Activated CD4-positive, alpha-beta memory T cell treated with anti-CD3 and anti-CD28 coated beads, Interleukin-2, amount 10 ng/mL, durations not matched to agents 7 days and 5 days (primary cell): ENCODE data around the gene LRRC61. TPM values are rescaled to one million over a fixed set of nuclear protein-coding genes. Genes with fewer than 3 reads are reported as not detected.
"Not testable (repeated sequence)": the region's sequence is repeated elsewhere in the genome, so short reads cannot be mapped to it uniquely, and the experiment has no call there.

ENCODE experiments used
- CTCF ChIA-PET: fragments of 350-600 bp; sonication (Branson Sonifier 250); formaldehyde crosslinking; loops from one replicate; lab custom pipeline; 2021; ENCODE audit warnings: antibody characterized with exemption, inconsistent platforms; lab: Charles Lee
- POLR2A ChIA-PET: fragments of 350-600 bp; sonication (Branson Sonifier 250); formaldehyde crosslinking; loops from one replicate; lab custom pipeline; 2021; ENCODE audit warnings: antibody characterized with exemption; lab: Charles Lee
- DNase-seq: peaks from one replicate; pipeline ENCODE4 v3.0.0-alpha.2; 2020
- H3K27ac Mint-ChIP-seq: one replicate; pipeline ENCODE4 v1.8.0; 2021; ENCODE audit warnings: mild to moderate bottlenecking, mixed read lengths
- H3K27me3 Mint-ChIP-seq: one replicate; pipeline ENCODE4 v1.8.0; 2021; ENCODE audit warnings: mixed read lengths
- H3K36me3 Mint-ChIP-seq: one replicate; pipeline ENCODE4 v1.8.0; 2021; ENCODE audit warnings: low read depth, mixed read lengths
- H3K4me1 Mint-ChIP-seq: one replicate; pipeline ENCODE4 v1.8.0; 2021; ENCODE audit warnings: mixed read lengths
- H3K4me3 Mint-ChIP-seq: one replicate; pipeline ENCODE4 v1.8.0; 2021; ENCODE audit warnings: mild to moderate bottlenecking, mixed read lengths
- H3K9me3 Mint-ChIP-seq: one replicate; pipeline ENCODE4 v1.8.0; 2021; ENCODE audit warnings: mixed read lengths
- total RNA-seq, 2 experiments: library from RNA; stranded (reverse); gene quantifications; one replicate each; pipeline ENCODE4 v1.2.3, GENCODE V29; 2021

The LRRC61 gene
- total RNA-seq, 2 experiments from 2014 or later = 23.1 to 26.8 TPM

DNA sequence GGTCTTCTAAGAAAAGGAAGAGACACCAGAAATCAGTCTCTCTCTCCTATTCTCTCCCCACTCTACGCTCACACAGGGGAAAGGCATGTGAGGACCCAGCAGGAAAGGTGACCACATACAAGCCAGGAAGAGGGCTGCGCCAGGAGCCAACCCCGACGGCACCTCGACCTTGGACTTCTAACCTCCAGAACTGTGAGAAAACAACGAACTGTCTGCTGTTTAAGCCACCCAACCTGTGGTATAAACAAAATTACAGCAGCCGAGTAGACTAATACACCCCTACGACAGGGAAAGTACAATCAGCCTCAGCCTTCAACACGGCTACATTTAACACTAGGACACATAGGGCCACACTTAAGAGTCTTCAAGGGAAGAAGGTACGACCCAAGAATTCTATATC is 26.4 kb upstream of the LRRC61 start:
- POLR2A ChIA-PET, H3K27ac Mint-ChIP-seq, H3K4me1 Mint-ChIP-seq, H3K27me3 Mint-ChIP-seq, DNase-seq, H3K4me3 Mint-ChIP-seq, CTCF ChIA-PET, H3K36me3 Mint-ChIP-seq, H3K9me3 Mint-ChIP-seq: not testable (repeated sequence)

DNA sequence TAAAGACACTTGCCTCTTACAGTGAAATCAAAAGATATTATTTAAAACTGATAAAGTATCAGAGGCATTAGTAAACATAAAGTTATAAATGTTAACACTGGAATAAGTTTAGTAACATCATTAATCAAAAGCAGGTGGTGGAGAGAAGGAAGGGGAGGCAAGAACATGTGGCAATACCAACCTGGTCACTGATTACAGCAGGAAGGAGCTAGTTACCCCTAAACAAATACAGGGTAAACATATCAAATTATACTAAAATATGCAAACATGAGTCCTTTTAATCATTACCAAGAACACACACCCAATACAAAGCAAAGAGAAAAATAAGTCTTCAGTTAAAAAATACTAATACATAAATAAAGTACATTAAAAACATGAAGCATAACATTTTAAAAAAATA is 25.2 kb upstream of the LRRC61 start:
- CTCF ChIA-PET = interaction anchor here (0.7 kb wide), 1 partner anchor 1702 kb away, joined by 3 read pairs; no protein-coding TSS in a partner anchor
- H3K4me1 Mint-ChIP-seq, DNase-seq, H3K9me3 Mint-ChIP-seq, H3K36me3 Mint-ChIP-seq, H3K4me3 Mint-ChIP-seq, POLR2A ChIA-PET, H3K27me3 Mint-ChIP-seq, H3K27ac Mint-ChIP-seq: not testable (repeated sequence)

DNA sequence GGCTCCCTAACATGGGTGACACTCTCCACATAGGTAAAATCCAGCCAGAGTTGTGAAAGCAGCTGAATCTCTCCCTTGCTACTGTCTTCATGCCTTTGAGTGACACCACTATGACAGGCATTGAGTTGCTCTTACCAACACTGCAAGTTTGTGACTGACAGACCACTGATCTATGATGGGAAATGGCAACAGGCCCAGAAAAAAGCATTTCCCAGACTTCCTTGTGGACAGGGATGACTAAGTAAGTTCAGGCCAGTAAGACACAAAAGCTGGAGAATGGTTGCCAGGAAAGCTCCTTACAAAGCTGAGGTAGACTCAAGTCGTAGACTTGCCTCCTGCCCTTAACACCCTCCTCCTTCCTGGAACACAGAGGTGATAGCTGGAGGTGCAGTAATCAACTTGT is 20.2 kb upstream of the LRRC61 start:
- H3K27ac Mint-ChIP-seq, H3K4me3 Mint-ChIP-seq, H3K9me3 Mint-ChIP-seq, POLR2A ChIA-PET, H3K36me3 Mint-ChIP-seq, DNase-seq, CTCF ChIA-PET, H3K27me3 Mint-ChIP-seq, H3K4me1 Mint-ChIP-seq: not testable (repeated sequence)

DNA sequence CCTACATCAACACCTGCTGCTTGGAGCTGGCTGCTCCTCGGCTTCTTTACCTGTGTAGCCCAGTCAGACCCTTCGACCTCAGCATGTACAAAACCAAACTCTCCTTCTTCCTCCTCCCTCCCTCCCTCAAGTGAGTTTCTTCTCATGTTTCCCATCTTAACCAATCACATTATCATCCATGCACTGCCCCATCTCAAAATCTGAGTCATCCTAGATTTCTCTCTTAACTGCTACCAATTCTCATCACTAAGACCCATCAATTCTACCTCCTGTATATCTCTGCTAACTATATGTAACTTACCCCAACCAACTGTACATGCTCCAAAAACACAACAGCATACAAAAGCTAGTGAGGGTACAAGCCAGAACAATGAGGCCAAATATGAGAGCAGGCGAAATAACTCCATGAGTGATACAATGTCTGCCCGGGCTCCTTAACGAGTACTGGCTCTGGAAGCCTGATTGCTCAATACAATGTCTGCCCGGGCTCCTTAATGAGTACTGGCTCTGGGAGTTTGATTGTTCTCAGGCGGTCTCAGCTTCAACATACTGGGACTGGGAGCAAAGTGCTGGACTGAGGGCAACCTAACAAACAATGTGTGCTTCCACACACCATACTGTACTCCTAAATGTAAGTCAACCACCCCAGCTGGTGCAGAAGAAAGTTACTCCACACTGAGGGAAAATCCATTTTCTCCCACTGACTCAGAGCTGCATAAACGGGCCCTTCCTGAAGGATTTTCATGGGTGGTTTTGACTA is 18.5 kb upstream of the LRRC61 start:
- CTCF ChIA-PET, H3K27me3 Mint-ChIP-seq, H3K9me3 Mint-ChIP-seq, POLR2A ChIA-PET, H3K4me1 Mint-ChIP-seq, H3K27ac Mint-ChIP-seq, H3K4me3 Mint-ChIP-seq, H3K36me3 Mint-ChIP-seq, DNase-seq: not testable (repeated sequence)

DNA sequence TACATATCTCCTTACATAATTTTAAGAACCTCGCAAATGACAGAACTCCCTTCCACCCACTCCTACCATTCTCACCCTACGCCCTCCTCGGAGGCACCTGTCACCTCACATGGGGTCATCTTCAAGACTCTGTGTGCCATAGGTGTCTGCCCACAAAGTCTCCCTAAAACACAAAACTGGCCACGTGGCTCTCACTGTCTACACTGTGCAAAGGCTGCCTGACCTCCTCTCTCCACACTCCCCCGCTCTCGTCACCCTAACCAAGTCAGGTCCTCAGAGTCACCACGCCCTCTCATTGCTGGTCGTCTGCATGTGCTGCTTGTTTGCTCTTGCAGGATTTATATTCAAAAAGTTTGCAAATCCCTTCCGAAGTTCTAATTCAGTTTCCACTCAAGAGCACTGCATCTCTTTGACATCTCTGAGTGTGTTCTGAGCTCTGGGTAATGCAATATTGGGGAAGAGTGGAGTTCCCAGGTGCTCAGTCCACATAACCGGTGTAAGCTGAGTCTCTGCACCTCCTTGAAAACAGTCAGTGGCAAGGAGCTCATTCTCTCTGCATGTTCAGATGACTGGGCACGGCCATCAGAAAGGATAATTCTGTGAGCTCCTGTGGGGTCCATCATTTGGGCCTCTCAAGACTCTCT is 17.8 kb upstream of the LRRC61 start:
- H3K9me3 Mint-ChIP-seq, POLR2A ChIA-PET, H3K27ac Mint-ChIP-seq, H3K4me3 Mint-ChIP-seq, DNase-seq, H3K4me1 Mint-ChIP-seq, H3K36me3 Mint-ChIP-seq, CTCF ChIA-PET, H3K27me3 Mint-ChIP-seq: not testable (repeated sequence)

DNA sequence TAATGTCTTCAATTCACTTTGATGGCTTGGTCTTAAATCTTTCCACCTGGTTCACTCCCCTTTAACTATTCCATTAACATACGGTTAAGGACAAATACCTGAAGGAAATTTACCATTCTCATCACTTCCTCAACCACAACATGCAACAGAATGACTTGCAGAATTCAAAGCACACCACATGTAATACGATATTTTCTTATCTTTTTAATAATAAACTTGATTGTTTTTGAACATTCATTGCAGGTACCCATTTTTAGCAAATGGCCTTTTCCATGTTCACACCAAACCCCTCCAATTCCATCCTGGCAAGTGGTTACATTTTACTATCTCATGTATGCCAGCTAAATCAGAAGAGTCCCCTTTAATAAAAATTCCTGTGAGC is 17.3 kb upstream of the LRRC61 start:
- H3K36me3 Mint-ChIP-seq, H3K4me3 Mint-ChIP-seq, CTCF ChIA-PET: not testable (repeated sequence)

DNA sequence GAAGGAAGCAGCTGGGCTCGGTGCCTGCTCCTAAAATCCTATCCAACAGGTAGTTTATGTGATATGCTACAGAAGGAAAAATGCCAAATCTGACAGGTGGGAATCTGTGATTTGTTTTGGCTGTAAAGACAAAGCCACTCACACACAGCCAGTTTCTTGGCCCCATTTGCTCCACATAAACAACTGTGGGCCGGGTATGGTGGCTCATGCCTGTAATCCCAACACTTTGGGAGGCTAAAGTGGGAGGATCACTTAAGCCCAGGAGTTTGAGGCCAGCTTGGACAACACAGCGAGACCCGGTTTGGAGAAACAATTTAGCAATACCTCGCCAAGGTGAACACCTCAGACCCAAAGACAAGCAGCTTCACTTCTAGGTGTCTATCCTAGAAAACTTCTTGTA is 16.8 kb upstream of the LRRC61 start:
- H3K9me3 Mint-ChIP-seq, H3K36me3 Mint-ChIP-seq, H3K4me1 Mint-ChIP-seq, CTCF ChIA-PET, POLR2A ChIA-PET, H3K4me3 Mint-ChIP-seq, DNase-seq, H3K27me3 Mint-ChIP-seq, H3K27ac Mint-ChIP-seq: not testable (repeated sequence)

More for the DNA sequence above, 17.3 kb upstream of the LRRC61 start:
- H3K27me3 Mint-ChIP-seq, H3K4me1 Mint-ChIP-seq, DNase-seq, H3K27ac Mint-ChIP-seq, H3K9me3 Mint-ChIP-seq, POLR2A ChIA-PET: not testable (repeated sequence)

DNA sequence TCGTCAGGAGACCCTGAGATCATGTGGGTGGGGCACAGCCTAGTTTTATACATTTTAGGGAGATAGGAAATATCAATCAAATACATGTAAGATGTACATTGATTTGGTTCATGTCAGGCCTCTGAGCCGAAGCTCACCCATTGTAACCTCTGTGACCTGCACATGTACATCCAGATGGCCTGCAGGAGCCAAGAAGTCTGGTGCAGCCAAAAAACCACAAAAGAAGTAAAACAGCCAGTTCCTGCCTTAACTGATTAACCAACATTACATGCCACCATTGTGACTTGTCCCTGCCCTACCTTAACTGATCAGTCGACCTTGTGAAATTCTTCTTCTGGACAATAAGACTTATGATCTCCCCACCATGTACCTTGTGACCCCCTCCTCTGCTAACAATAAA is 16.0 kb upstream of the LRRC61 start:
- CTCF ChIA-PET = no interaction called here
- Mint-ChIP-seq H3K9me3 (no peaks in the 10 kb centered on the region), H3K27me3 (no peaks in the 10 kb centered on the region), H3K36me3 (no peaks in the 10 kb centered on the region), H3K4me1 (peaks cover 7% of the 10 kb centered on the region), H3K27ac (no peak overlapping the region), H3K4me3 (no peak overlapping the region)
- no peak for DNase-seq
- POLR2A ChIA-PET = no interaction called here

DNA sequence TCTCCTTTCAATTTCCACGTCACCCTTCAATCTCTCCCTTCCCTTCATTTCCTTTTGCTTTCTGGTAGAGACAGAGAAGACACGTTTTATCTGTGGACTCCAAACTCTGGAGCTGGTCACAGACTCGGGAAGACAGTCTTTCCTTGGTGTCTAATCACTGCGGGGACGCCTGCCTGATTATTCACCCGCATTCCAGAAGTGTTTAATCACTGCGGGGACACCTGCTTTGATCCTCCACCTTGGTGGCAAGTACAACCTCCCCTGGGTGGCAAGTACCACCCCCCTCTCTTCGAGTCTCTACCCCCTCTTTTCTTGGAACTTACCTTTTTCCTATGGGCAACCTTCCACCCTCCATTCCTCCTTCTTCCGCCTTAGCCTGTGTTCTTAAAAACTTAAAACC is 15.3 kb upstream of the LRRC61 start:
- H3K27me3 Mint-ChIP-seq = no peaks in the 10 kb centered on the region
- H3K36me3 Mint-ChIP-seq = no peaks in the 10 kb centered on the region
- ChIA-PET CTCF (no interaction called here), POLR2A (no interaction called here)
- H3K4me1 Mint-ChIP-seq = peaks cover 7% of the 10 kb centered on the region
- DNase-seq = no peak
- no peak overlapping the region for H3K27ac Mint-ChIP-seq
- H3K4me3 Mint-ChIP-seq = no peak overlapping the region
- H3K9me3 Mint-ChIP-seq = no peaks in the 10 kb centered on the region

DNA sequence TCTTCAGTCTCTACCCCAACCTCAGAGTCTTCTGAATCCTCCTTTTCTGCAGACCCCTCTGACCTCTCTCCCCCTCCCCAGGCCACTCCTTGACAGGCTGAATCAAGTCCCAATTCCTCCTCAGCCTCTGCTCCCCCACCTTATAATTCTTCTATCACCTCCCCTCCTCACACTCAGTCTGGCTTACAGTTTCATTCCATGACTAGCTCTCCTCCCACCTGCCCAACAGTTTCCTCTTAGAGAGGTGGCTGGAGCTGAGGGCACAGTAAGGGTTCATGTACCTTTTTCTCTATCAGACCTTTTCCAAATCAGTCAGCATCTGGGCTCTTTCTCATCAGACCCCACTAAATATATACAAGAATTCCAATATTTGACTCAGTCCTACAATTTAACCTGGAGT is 14.6 kb upstream of the LRRC61 start:
- ChIA-PET POLR2A (no interaction called here), CTCF (no interaction called here)
- Mint-ChIP-seq H3K36me3 (no peaks in the 10 kb centered on the region), H3K9me3 (no peaks in the 10 kb centered on the region), H3K4me1 (peaks cover 7% of the 10 kb centered on the region), H3K4me3 (no peak overlapping the region), H3K27me3 (no peaks in the 10 kb centered on the region), H3K27ac (no peak overlapping the region)
- DNase-seq = no peak

DNA sequence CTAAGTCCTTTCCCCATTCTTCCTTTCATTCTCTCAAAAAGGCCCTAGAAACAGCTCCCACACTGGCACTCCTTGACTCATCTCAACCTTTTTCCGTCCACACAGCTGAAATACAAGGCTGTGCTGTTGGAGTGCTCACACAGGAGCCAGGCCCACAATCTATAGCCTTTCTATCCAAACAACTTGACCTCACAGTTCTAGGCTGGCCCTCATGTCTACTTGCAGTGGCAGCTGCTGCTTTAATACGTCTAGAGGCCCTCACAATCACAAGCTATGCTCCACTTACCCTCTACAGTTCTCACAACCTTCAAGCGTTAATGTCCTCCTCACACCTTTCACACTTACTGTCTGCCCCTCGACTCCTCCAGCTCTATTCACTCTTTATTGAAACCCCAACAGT is 12.0 kb upstream of the LRRC61 start:
- Mint-ChIP-seq H3K36me3 (no peaks in the 10 kb centered on the region), H3K27me3 (no peaks in the 10 kb centered on the region), H3K4me3 (no peak overlapping the region), H3K9me3 (no peaks in the 10 kb centered on the region), H3K4me1 (peaks cover 7% of the 10 kb centered on the region), H3K27ac (no peak overlapping the region)
- CTCF ChIA-PET = no interaction called here
- no peak for DNase-seq
- POLR2A ChIA-PET = no interaction called here

DNA sequence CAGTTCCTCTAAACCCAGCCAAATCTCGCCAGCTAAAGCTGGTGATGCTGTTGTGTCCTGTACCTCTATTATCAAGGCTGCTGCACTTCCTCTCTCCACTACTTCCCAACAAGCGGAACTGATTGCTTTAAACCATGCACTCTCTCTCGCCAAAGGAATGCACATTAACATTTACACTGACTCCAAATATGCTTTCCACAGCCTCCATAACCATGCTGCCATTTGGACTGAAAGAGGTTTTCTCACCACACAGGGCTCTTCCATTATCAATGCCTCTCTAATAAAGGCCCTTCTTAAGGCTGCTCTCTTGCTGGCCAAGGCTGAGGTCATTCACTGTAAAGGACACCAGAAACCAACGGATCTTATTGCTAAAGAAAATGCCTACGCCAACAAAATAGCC is 11.4 kb upstream of the LRRC61 start:
- ChIA-PET POLR2A (no interaction called here), CTCF (no interaction called here)
- no peak overlapping the region for H3K27ac Mint-ChIP-seq
- H3K4me1 Mint-ChIP-seq = peaks cover 7% of the 10 kb centered on the region
- H3K4me3 Mint-ChIP-seq = no peak overlapping the region
- no peaks in the 10 kb centered on the region for H3K9me3 Mint-ChIP-seq
- DNase-seq = no peak
- H3K27me3 Mint-ChIP-seq = no peaks in the 10 kb centered on the region
- no peaks in the 10 kb centered on the region for H3K36me3 Mint-ChIP-seq

DNA sequence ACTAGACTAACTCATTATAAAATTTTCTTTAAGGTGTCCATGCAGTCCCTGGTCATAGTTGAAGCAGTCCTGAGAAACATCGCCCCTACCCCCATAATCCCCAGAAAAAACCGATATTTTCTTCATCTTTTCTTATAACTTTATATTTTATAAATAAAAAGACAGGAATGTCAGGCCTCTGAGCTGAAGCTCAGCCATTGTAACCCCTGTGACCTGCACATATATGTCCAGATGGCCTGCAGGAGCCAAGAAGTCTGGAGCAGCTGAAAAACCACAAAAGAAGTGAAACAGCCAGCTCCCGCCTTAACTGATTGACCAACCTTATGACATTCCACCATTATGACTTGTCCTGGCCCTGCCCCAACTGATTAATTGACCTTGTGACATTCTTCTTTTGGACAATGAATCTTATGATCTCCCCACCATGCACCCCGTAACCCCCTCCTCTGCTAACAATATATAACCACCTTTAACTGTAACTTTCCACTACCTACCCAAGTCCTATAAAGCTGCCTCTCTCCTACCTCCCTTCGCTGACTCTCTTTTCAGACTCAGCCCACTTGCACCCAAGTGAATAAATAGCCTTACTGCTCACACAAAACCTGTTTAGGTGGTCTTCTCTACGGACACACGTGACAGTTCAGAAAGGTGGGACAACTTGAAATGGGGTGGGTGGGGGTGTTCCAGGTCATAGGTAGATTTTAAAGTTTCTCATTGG is 10.3 kb upstream of the LRRC61 start:
- H3K9me3 Mint-ChIP-seq, H3K4me3 Mint-ChIP-seq, H3K27ac Mint-ChIP-seq, H3K36me3 Mint-ChIP-seq, H3K4me1 Mint-ChIP-seq, DNase-seq, CTCF ChIA-PET, H3K27me3 Mint-ChIP-seq: not testable (repeated sequence)
- POLR2A ChIA-PET = interaction anchor here (0.7 kb wide), 1 partner anchor 17 kb away, joined by 3 read pairs; no protein-coding TSS in a partner anchor
